HepG2 (cell line): ENCODE results near the gene C6orf136. TPM values are rescaled to one million over a fixed set of nuclear protein-coding genes. Genes with fewer than 3 reads are reported as not detected.

Source experiments
- CCAR2 ChIP-seq: fragments of 200-400 bp; formaldehyde crosslinking; optimal IDR thresholded peaks from 2 replicates; pipeline ENCODE3; 2018; ENCODE audit warnings: low read depth, mild to moderate bottlenecking, low read length, moderate library complexity
- FOXP4 ChIP-seq: sonication (generic); formaldehyde crosslinking; IDR thresholded peaks from 2 replicates; pipeline ENCODE4 v1.4.0; 2020; ENCODE audit warnings: missing genetic modification reagents
- HMGXB4 ChIP-seq, 2 experiments: sonication (generic) in 1 of 2; formaldehyde crosslinking in 1 of 2; IDR thresholded peaks; 2 replicates each; pipeline versions ENCODE4 v1.4.0 to v1.6.1; 2018 to 2020; ENCODE audit warnings: missing genetic modification reagents in 2 of 2, borderline replicate concordance in 1 of 2, low read depth in 1 of 2, mild to moderate bottlenecking in 1 of 2, missing biosample characterization in 1 of 2
- SALL1 ChIP-seq: sonication (generic); formaldehyde crosslinking; IDR thresholded peaks from 2 replicates; pipeline ENCODE4 v1.8.0; 2022; ENCODE audit warnings: mild to moderate bottlenecking, missing genetic modification reagents
- SMC3 ChIP-seq: IDR thresholded peaks from 2 replicates; pipeline ENCODE4 v1.6.1; 2011; ENCODE audit warnings: low read length, improper control_type of control experiment
- SP5 ChIP-seq: IDR thresholded peaks from 2 replicates; pipeline ENCODE4 v1.6.1; 2016; ENCODE audit warnings: low read depth, borderline replicate concordance
- STAG1 ChIP-seq: sonication (generic); formaldehyde crosslinking; IDR thresholded peaks from 2 replicates; pipeline ENCODE4 v1.4.0; 2020; ENCODE audit warnings: missing genetic modification reagents
- TFDP2 ChIP-seq: sonication (generic); formaldehyde crosslinking; IDR thresholded peaks from 2 replicates; pipeline ENCODE4 v1.4.0; 2020; ENCODE audit warnings: missing genetic modification reagents
- THAP11 ChIP-seq: IDR thresholded peaks from 2 replicates; pipeline ENCODE4 v1.6.1; 2016; ENCODE audit warnings: missing biosample characterization, missing genetic modification reagents
- ZMAT5 ChIP-seq: sonication (generic); formaldehyde crosslinking; IDR thresholded peaks from 2 replicates; pipeline ENCODE4 v1.5.0; 2020; ENCODE audit warnings: mild to moderate bottlenecking, low read depth, missing genetic modification reagents, borderline replicate concordance
- ZNF503 ChIP-seq: sonication (generic); formaldehyde crosslinking; IDR thresholded peaks from 2 replicates; pipeline ENCODE4 v1.4.0; 2020; ENCODE audit warnings: missing genetic modification reagents
- ZNF687 ChIP-seq: sonication (generic); formaldehyde crosslinking; IDR thresholded peaks from 2 replicates; pipeline ENCODE4 v1.5.1; 2020; ENCODE audit warnings: mild to moderate bottlenecking, missing genetic modification reagents, moderate library complexity
- ZNF839 ChIP-seq: sonication (generic); formaldehyde crosslinking; IDR thresholded peaks from 2 replicates; pipeline ENCODE4 v1.4.0; 2020; ENCODE audit warnings: missing genetic modification reagents, mild to moderate bottlenecking, borderline replicate concordance
- polyA plus RNA-seq, 8 experiments: library from polyadenylated mRNA; depleted of rRNA in 3 of 8; stranded (reverse) in 7 of 8; unstranded in 1 of 8; fragments of >200 nt; fragmentation: Illumina TruSeq in 4 of 8; extraction: Trizol in 4 of 8; gene quantifications; 2 replicates each; pipeline versions ENCODE4 v1.2.1 to v1.2.3, GENCODE V29; 2011 to 2016; ENCODE audit warnings: low read depth in 4 of 8, missing spikeins in 1 of 8, mixed read lengths in 1 of 8; ENCODE audit not compliant: insufficient read depth in 1 of 8
- total RNA-seq, 5 experiments: library from RNA; depleted of rRNA; stranded (reverse); fragments of >200 nt; fragmentation: Illumina TruSeq; extraction: Trizol; gene quantifications; 2 replicates each; pipeline ENCODE4 v1.2.3, GENCODE V29; 2016; ENCODE audit warnings: low read depth in 1 of 5

The C6orf136 gene
- total and polyA plus RNA-seq, 2 of the 13 experiments (the other 11 are each of a cell fraction or from before 2014, with no cell fraction given) = 12.0 to 26.2 TPM

GRCh38 chr6:30670760-30671527 is 24.0 kb downstream of the C6orf136 start (continued):
- TF ChIP-seq ZNF503 (CRISPR knock-in tag) = 0 out of 2 replicates have a peak, but pooled peaks have one; percentile 19
- TF ChIP-seq ZMAT5 (CRISPR knock-in tag) = no peak
- TF ChIP-seq SALL1 (CRISPR knock-in tag) = peak; percentile 17; the same call in 1 of the 2 replicates
- TF ChIP-seq ZNF687 = 0 out of 2 replicates have a peak, but pooled peaks have one; percentile 30
- TF ChIP-seq CCAR2 = no peak
- TF ChIP-seq FOXP4 (CRISPR knock-in tag) = peak; percentile 14; the same call in 1 of the 2 replicates
- TF ChIP-seq HMGXB4 (CRISPR knock-in tag; IDR thresholded peaks at IDR 0.05; ENCODE audit: borderline replicate concordance in 1 of 2, low read depth in 1 of 2) = peak in 1 of 2 experiments; percentile 41; a peak in 1 of 4 replicates
- TF ChIP-seq SP5 (CRISPR knock-in tag) = no peak
- 0 out of 2 replicates have a peak, but pooled peaks have one; percentile 13 for TF ChIP-seq THAP11 (CRISPR knock-in tag)
- TF ChIP-seq SMC3 = peak; percentile 67
- peak; percentile 47 for TF ChIP-seq STAG1 (CRISPR knock-in tag)
- TF ChIP-seq ZNF839 (CRISPR knock-in tag) = peak; percentile 28; the same call in 1 of the 2 replicates
- TF ChIP-seq TFDP2 (CRISPR knock-in tag) = no peak
